Endothelial cell of umbilical vein (primary cell): ENCODE data around the gene ADARB1. TPM values are rescaled to one million over a fixed set of nuclear protein-coding genes. Genes with fewer than 3 reads are reported as not detected.

Experiments used
- BruUV-seq: library from RNA; stranded (reverse); fragments of 400-500 nt; replicated peaks from 2 replicates; lab custom pipeline; 2021; lab: Mats Ljungman, UMichigan
- CTCF ChIA-PET: fragments of 300-600, 350-600 bp; sonication (Branson Sonifier 250); formaldehyde crosslinking; loops from one replicate; lab custom pipeline; 2021; ENCODE audit warnings: antibody characterized with exemption, inconsistent platforms; lab: Charles Lee
- POLR2A ChIA-PET: fragments of 300-600, 350-600 bp; sonication (Branson Sonifier 250); formaldehyde crosslinking; loops from one replicate; lab custom pipeline; 2021; ENCODE audit warnings: antibody characterized with exemption, inconsistent platforms; lab: Charles Lee
- DNase-seq: peaks from one replicate; pipeline ENCODE4 v3.0.0-alpha.2; 2011; ENCODE audit warnings: low read depth, low spot score
- FAIRE-seq: peaks from 2 replicates; lab custom pipeline; 2011; peaks lifted over from hg19 to GRCh38; lab: Jason Lieb, UNC
- H2AFZ ChIP-seq: 2 replicates; pipeline ENCODE4 v1.6.0; 2012; ENCODE audit warnings: low read depth, low read length, control low read depth, inconsistent platforms
- H3K27ac ChIP-seq: 2 replicates; pipeline ENCODE4 v1.5.1; 2011; ENCODE audit warnings: low read depth, mild to moderate bottlenecking, control low read depth, low read length, moderate library complexity; ENCODE audit not compliant: insufficient read depth
- H3K27me3 ChIP-seq, 2 experiments: 2 replicates each; pipeline versions ENCODE4 v1.6.0 to v1.6.1; 2011; ENCODE audit warnings: low read length in 2 of 2, mixed read lengths in 1 of 2; ENCODE audit not compliant: control insufficient read depth in 2 of 2, insufficient read depth in 2 of 2
- H3K36me3 ChIP-seq, 2 experiments: 2 replicates in 1 of 2; 3 replicates in 1 of 2; pipeline ENCODE4 v1.5.1; 2011; ENCODE audit warnings: low read length in 2 of 2, mild to moderate bottlenecking in 1 of 2, moderate library complexity in 1 of 2; ENCODE audit not compliant: control insufficient read depth in 2 of 2, insufficient read depth in 2 of 2; ENCODE audit errors: extremely low read depth in 1 of 2
- H3K4me1 ChIP-seq: 3 replicates; pipeline ENCODE4 v1.5.1; 2011; ENCODE audit warnings: mild to moderate bottlenecking, low read length; ENCODE audit not compliant: control insufficient read depth, insufficient read depth; ENCODE audit errors: extremely low read depth
- H3K4me2 ChIP-seq: 2 replicates; pipeline ENCODE4 v1.6.1; 2011; ENCODE audit warnings: low read length, control low read depth, mixed read lengths; ENCODE audit not compliant: insufficient read depth
- H3K4me3 ChIP-seq, 3 experiments: fragments of 200-600 bp in 1 of 3; sonication (generic), shearing (Covaris generic) in 1 of 3; replicated peaks in 1 of 3; 2 replicates each; pipeline ENCODE4 v1.5.1; 2011 to 2016; ENCODE audit warnings: control low read depth in 3 of 3, low read length in 3 of 3, mild to moderate bottlenecking in 2 of 3, inconsistent platforms in 1 of 3, low read depth in 1 of 3, moderate library complexity in 1 of 3; ENCODE audit not compliant: insufficient read depth in 1 of 3
- H3K79me2 ChIP-seq: 2 replicates; pipeline ENCODE4 v1.6.0; 2012; ENCODE audit warnings: low read length, inconsistent platforms; ENCODE audit not compliant: control insufficient read depth, insufficient read depth
- H3K9ac ChIP-seq: replicated peaks from 2 replicates; pipeline ENCODE3; 2011; ENCODE audit warnings: low read length, control low read depth; ENCODE audit not compliant: insufficient read depth; ENCODE audit errors: extremely low read depth
- H3K9me1 ChIP-seq: replicated peaks from 3 replicates; pipeline ENCODE4 v1.6.0; 2011; ENCODE audit warnings: mild to moderate bottlenecking, low read length; ENCODE audit not compliant: control insufficient read depth, insufficient read depth; ENCODE audit errors: extremely low read depth
- H3K9me3 ChIP-seq: replicated peaks from 2 replicates; pipeline ENCODE4 v1.5.1; 2012; ENCODE audit warnings: low read length, inconsistent platforms; ENCODE audit not compliant: control insufficient read depth, insufficient read depth
- H4K20me1 ChIP-seq: replicated peaks from 2 replicates; pipeline ENCODE3; 2011; ENCODE audit warnings: mild to moderate bottlenecking, low read length; ENCODE audit not compliant: control insufficient read depth, insufficient read depth; ENCODE audit errors: extremely low read depth
- CTCF ChIP-seq, 2 donors: IDR thresholded peaks; 1 replicate in 1 of 2; 2 replicates in 1 of 2; pipeline ENCODE4 v1.5.1; 2011; ENCODE audit warnings: low read length in 2 of 2, mild to moderate bottlenecking in 2 of 2, moderate library complexity in 2 of 2, control low read depth in 1 of 2, inconsistent platforms in 1 of 2, low read depth in 1 of 2; ENCODE audit not compliant: insufficient read depth in 1 of 2; ENCODE audit errors: extremely low read depth in 1 of 2
- EZH2 ChIP-seq: IDR thresholded peaks from 2 replicates; pipeline ENCODE4 v1.6.1; 2012; ENCODE audit warnings: borderline replicate concordance, low read depth, mild to moderate bottlenecking, moderate library complexity, low read length, inconsistent platforms; ENCODE audit not compliant: severe bottlenecking
- FOS ChIP-seq: IDR thresholded peaks from 2 replicates; pipeline ENCODE4 v1.6.1; 2011; ENCODE audit warnings: mild to moderate bottlenecking, low read length, moderate library complexity, borderline replicate concordance; ENCODE audit not compliant: insufficient read depth
- GATA2 ChIP-seq: IDR thresholded peaks from 2 replicates; pipeline ENCODE4 v1.7.0; 2011; ENCODE audit warnings: low read depth, mild to moderate bottlenecking, moderate library complexity, mixed read lengths, low read length; ENCODE audit not compliant: insufficient read length, insufficient read depth
- JUN ChIP-seq: IDR thresholded peaks from 2 replicates; pipeline ENCODE4 v1.6.1; 2011; ENCODE audit warnings: borderline replicate concordance, low read depth; ENCODE audit not compliant: insufficient read length, insufficient read depth
- MAX ChIP-seq: IDR thresholded peaks from 2 replicates; pipeline ENCODE4 v1.6.1; 2011; ENCODE audit not compliant: insufficient read depth, insufficient read length
- MYC ChIP-seq: IDR thresholded peaks from one replicate; pipeline ENCODE4 v1.6.1; 2011; ENCODE audit warnings: mild to moderate bottlenecking, low read depth, low read length
- POLR2A ChIP-seq: IDR thresholded peaks from 2 replicates; pipeline ENCODE4 v1.6.1; 2012; ENCODE audit warnings: low read depth, mild to moderate bottlenecking, control low read depth, low read length
- POLR2AphosphoS5 ChIP-seq: IDR thresholded peaks from 2 replicates; pipeline ENCODE4 v1.6.1; 2012; ENCODE audit warnings: low read depth, mild to moderate bottlenecking, control low read depth, low read length, moderate library complexity; ENCODE audit not compliant: insufficient read depth
- dilution Hi-C: fragments of 300-500 bp; cut with MboI; formaldehyde crosslinking; loops from one replicate; pipeline ENCODE4 v1.15.0; 2019; ENCODE audit warnings: low sequenced_read_pairs; ENCODE audit not compliant: extremely low pct_ligation_motif_present
- intact Hi-C: fragments of 100-400 bp; cut with micrococcal nuclease; formaldehyde crosslinking; loops from one replicate; pipeline ENCODE4 v1.10.0; 2022
- polyA plus RNA-seq, 4 experiments: library from polyadenylated mRNA; depleted of rRNA in 3 of 4; stranded (reverse) in 3 of 4; unstranded in 1 of 4; fragments of >200 nt; gene quantifications; 2 replicates each; pipeline versions ENCODE4 v1.2.1 to v1.2.3, GENCODE V29; 2011 to 2012; ENCODE audit warnings: missing spikeins in 1 of 4
- total RNA-seq: library from RNA; stranded (reverse); gene quantifications from 2 replicates; pipeline ENCODE4 v1.2.3, GENCODE V29; 2021

ADARB1 gene
- total and polyA plus RNA-seq, 2 donors (not counting 3 experiments of a cell fraction or from before 2014, with no cell fraction given): 32.5 to 54.3 TPM

- Histone ChIP-seq H3K9me1 (no peaks in the 10 kb centered on the region), H3K9ac (no peak overlapping the region), H3K36me3 (no peaks in the 10 kb centered on the region), H3K27ac (no peak overlapping the region), H3K4me3 (no peak overlapping the region), H3K9me3 (no peaks in the 10 kb centered on the region), H2AFZ (no peak overlapping the region), H3K79me2 (peaks cover 23% of the 10 kb centered on the region), H3K27me3 (no peaks in the 10 kb centered on the region), H3K4me2 (no peak overlapping the region), H3K4me1 (peaks cover 33% of the 10 kb centered on the region), H4K20me1 (no peaks in the 10 kb centered on the region)
- TF ChIP-seq POLR2AphosphoS5 (no peak), POLR2A (no peak), CTCF (IDR thresholded peaks at IDR 0.05; ENCODE audit: extremely low read depth in 1 of 2, insufficient read depth in 1 of 2, low read depth in 1 of 2, low read length in 2 of 2) (no peak), EZH2 (no peak), FOS (no peak), MYC (no peak), GATA2 (no peak), MAX (no peak), JUN (no peak)
- no TSS peak for BruUV-seq
- dilution Hi-C loops: no loop called here
- DNase-seq (no peak), FAIRE-seq (no peak)
- POLR2A ChIA-PET: no interaction called here
- CTCF ChIA-PET: interaction anchor here (1.1 to 1.5 kb wide), 3 partner anchors 9 to 27 kb away, joined by 3 to 4 read pairs (median 4); no protein-coding TSS in a partner anchor
- intact Hi-C loops: no loop called here
Measured at GRCh38 chr21:45111703-45112102, 37.3 kb downstream of the ADARB1 start.
